Measurements from ENCODE around the gene PARD3. TPM values are rescaled to one million over a fixed set of nuclear protein-coding genes. Genes with fewer than 3 reads are reported as not detected.

The PARD3 gene
- total RNA-seq, 1 donor from 2014 or later: 97.8 TPM

- no peak overlapping the region for H3K4me3 ChIP-seq (ENCODE audit: low read depth, low read length)
- TF ChIP-seq, protein P1, sequence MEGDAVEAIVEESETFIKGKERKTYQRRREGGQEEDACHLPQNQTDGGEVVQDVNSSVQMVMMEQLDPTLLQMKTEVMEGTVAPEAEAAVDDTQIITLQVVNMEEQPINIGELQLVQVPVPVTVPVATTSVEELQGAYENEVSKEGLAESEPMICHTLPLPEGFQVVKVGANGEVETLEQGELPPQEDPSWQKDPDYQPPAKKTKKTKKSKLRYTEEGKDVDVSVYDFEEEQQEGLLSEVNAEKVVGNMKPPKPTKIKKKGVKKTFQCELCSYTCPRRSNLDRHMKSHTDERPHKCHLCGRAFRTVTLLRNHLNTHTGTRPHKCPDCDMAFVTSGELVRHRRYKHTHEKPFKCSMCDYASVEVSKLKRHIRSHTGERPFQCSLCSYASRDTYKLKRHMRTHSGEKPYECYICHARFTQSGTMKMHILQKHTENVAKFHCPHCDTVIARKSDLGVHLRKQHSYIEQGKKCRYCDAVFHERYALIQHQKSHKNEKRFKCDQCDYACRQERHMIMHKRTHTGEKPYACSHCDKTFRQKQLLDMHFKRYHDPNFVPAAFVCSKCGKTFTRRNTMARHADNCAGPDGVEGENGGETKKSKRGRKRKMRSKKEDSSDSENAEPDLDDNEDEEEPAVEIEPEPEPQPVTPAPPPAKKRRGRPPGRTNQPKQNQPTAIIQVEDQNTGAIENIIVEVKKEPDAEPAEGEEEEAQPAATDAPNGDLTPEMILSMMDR (conservative IDR thresholded peaks at IDR 0.05; ENCODE audit: low read depth, low read length): no peak
- DNase-seq (ENCODE audit: low read depth): no peak
These were observed 394.3 kb downstream of the PARD3 start for GRCh38 chr10:34420795-34421194.

- no peak overlapping the region for H3K4me3 ChIP-seq (ENCODE audit: low read depth, low read length)
- DNase-seq (ENCODE audit: low read depth): no peak
- TF ChIP-seq, protein P1 (conservative IDR thresholded peaks at IDR 0.05; ENCODE audit: low read depth, low read length): no peak
These were observed 394.8 kb downstream of the PARD3 start for GRCh38 chr10:34420273-34420672.

DNA sequence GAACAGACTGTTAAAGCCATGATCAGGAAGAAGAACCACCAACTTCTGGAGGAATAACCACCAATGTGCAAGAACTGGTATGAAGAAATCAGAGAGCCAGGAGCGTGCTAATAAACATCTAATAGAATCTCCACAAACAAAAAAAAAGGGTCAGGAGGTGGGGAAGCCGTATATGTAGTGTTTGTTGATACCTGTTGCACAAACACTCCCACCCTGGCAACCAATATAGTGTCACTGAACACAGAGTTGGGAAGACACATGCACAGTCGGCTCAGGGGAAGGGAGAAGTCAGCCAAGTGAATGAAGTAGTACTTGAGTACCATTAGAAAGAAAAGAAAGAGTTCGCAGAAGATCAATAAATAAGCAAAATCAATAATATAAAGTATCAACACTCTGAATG, 400.1 kb downstream of the PARD3 start:
- no peak overlapping the region for H3K4me3 ChIP-seq (ENCODE audit: low read depth, low read length)
- TF ChIP-seq, protein P1 (conservative IDR thresholded peaks at IDR 0.05; ENCODE audit: low read depth, low read length): no peak
- no peak for DNase-seq (ENCODE audit: low read depth)

- H3K4me3 ChIP-seq (ENCODE audit: low read depth, low read length): no peak overlapping the region
- TF ChIP-seq, protein P1 (conservative IDR thresholded peaks at IDR 0.05; ENCODE audit: low read depth, low read length): no peak
- DNase-seq (ENCODE audit: low read depth): no peak
These were observed 401.1 kb downstream of the PARD3 start for GRCh38 chr10:34413756-34414587.

DNA sequence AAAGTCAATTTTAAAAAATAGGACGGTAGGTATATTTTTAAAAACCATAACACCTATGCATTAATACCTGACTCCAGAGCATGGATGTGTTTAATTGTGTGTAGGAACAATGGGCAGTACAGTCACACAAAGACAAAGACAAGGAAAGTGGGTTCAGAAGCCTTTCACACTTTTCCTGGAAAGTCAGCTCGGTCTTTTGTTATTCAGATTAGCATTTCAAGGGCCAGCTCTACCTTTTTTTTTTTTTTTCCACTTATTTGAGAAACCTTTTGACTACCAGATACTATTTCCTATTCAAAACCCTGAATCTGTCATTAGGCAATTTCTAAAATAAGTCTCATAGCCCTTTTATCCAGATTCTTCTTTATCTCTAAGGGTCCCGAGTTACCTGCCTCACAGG, 401.9 kb downstream of the PARD3 start:
- TF ChIP-seq, protein P1 (conservative IDR thresholded peaks at IDR 0.05; ENCODE audit: low read depth, low read length): no peak
- no peak for DNase-seq (ENCODE audit: low read depth)
- H3K4me3 ChIP-seq (ENCODE audit: low read depth, low read length): no peak overlapping the region

GRCh38 chr10:34408956-34409355, 406.1 kb downstream of the PARD3 start:
- TF ChIP-seq, protein P1 (conservative IDR thresholded peaks at IDR 0.05; ENCODE audit: low read depth, low read length): no peak
- no peak overlapping the region for H3K4me3 ChIP-seq (ENCODE audit: low read depth, low read length)
- no peak for DNase-seq (ENCODE audit: low read depth)

GRCh38 chr10:34408381-34408780, 406.7 kb downstream of the PARD3 start:
- no peak overlapping the region for H3K4me3 ChIP-seq (ENCODE audit: low read depth, low read length)
- no peak for DNase-seq (ENCODE audit: low read depth)
- TF ChIP-seq, protein P1 (conservative IDR thresholded peaks at IDR 0.05; ENCODE audit: low read depth, low read length): no peak
